Medulla oblongata (tissue), 1 donor: ENCODE results near the gene GPX4.

Experiments used
- DNase-seq: peaks from one replicate; pipeline ENCODE4 v3.0.0-alpha.2; 2015; ENCODE audit errors: extremely low spot score

The GPX4 gene

GRCh38 chr19:1103708-1104310 lies at the start of gene GPX4:
TSS of gene GPX4 (plus strand) at chr19:1103994. CDS start at chr19:1104044, 50 bp downstream.
- DNase-seq = peak; percentile 100

DNA sequence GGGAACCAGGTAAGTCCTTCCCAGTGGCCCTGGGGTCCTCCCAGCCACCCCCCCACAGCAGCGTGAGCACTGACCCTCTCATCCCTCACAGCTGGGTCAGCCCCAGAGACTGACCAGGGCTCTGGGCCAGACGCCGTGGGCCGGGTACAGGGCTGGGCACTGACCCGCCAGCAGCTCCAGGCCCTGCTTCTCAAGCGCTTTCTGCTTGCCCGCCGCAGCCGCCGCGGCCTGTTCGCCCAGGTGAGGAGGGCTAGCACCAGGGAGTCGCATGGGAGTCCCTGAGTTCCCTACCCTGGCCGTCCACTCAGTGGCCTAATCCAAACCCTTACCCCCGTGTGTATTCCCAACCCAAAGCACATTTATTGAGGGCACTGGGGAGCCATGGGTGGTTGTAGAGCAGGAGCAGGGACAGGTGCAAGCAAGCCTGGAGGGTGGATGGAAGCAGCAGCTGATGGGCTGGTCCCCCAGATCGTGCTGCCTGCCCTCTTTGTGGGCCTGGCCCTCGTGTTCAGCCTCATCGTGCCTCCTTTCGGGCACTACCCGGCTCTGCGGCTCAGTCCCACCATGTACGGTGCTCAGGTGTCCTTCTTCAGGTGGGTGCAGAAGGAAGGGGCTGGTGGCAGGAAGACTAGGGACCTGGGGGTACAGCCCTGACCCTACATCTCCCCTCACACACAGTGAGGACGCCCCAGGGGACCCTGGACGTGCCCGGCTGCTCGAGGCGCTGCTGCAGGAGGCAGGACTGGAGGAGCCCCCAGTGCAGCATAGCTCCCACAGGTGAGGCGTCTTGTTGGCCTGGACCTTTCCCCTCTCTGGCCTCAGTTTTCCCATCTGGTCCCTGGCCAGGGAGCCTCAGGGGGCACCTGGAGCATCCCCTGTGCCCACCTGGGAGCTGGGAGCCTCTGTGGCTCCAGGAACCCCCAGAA lies 49.4 kb upstream of the GPX4 start:
- no peak for DNase-seq

DNA sequence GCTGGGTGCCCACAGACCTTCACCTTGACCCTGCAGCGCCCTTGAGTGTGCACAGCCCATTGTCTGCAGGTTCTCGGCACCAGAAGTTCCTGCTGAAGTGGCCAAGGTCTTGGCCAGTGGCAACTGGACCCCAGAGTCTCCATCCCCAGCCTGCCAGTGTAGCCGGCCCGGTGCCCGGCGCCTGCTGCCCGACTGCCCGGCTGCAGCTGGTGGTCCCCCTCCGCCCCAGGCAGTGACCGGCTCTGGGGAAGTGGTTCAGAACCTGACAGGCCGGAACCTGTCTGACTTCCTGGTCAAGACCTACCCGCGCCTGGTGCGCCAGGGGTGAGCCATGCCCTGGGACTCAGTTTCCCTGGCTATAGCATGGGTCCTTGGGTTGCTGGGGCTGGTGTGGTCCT lies 48.8 kb upstream of the GPX4 start:
- DNase-seq = no peak

- DNase-seq = no peak
Measured at GRCh38 chr19:1055886-1056620, 47.7 kb upstream of the GPX4 start.

DNA sequence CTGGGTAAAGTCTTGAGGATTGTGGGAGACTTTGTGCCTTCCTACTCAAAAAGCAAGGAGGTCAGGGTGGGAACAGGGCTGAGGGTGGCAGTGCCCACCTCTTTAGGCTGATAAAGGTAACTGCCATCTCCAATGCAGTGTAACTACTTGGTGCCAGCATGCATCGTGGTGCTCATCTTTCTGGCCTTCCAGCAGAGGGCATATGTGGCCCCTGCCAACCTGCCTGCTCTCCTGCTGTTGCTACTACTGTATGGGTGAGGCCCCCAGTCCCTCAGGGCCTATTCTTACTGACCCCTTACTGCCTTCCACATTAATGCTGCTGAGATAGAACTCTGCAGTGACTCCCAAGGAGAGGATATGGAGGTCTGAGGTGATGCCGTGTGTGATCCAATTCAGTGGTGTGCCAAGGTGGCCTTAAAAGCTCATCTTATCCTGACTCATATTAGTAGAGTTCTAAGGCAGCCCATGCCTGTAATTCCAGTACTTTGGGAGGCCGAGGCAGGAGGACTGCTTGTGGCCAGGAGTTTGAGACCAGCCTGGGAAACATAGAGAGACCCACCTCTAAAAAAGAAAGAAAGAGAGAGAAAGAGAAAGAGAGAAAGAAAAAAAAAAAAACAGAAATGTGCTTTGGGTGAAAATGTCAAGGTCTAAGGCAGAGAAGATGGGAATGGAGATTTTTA lies 46.5 kb upstream of the GPX4 start:
- DNase-seq = no peak

DNA sequence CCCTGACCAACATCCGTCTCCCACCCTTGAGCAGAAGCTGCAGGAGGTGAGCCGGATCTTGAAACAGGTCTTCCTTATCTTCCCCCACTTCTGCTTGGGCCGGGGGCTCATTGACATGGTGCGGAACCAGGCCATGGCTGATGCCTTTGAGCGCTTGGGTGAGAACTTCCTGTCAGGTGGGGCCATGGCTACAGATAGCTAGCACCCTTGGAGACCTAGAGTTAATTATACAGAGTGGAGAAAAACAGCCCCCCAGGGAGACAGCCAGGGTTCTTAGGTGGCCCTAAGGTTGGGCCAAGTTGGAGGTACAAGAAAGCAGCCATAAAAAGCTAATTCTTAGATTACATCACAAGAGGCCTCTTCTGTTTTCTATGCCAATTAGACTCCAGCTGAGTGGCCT lies 45.7 kb upstream of the GPX4 start:
- DNase-seq = no peak

DNA sequence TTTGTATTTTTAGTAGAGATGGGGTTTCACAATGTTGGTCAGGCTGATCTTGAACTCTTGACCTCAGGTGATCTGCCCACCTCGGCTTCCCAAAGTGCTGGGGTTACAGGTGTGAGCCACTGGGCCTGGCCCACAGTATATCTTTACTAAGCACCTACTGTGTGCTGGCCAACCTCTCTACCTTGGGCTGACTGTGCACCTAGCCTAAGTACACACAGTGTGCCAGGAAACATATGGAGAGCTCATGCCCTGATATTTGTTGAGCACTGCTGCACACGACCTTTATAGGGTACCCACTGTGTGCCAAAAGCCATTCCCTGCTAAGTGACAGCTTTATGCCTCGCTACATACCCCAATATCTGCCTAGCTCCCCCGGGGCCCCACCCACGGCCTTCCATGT lies 43.1 kb upstream of the GPX4 start:
- no peak for DNase-seq

DNA sequence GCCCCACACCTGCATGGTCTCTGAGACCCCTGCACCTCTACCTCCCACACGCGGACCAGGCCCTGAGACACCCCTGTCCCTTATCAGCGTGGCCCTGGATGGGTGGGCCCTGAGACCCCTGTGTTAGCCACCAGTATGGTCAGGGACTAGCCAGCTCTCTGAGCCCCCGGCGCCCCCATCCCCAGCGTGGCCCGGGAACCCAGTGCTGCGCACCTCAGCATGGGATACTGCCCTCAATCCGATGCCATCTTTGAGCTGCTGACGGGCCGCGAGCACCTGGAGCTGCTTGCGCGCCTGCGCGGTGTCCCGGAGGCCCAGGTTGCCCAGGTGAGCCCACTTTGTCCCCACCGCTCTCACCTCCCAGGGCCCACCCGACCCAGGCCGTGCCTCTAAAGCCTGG lies 41.8 kb upstream of the GPX4 start:
- no peak for DNase-seq

- no peak for DNase-seq
Measured at GRCh38 chr19:1062387-1063029, 41.3 kb upstream of the GPX4 start.

- no peak for DNase-seq
Measured at GRCh38 chr19:1063030-1063908, 40.5 kb upstream of the GPX4 start.

DNA sequence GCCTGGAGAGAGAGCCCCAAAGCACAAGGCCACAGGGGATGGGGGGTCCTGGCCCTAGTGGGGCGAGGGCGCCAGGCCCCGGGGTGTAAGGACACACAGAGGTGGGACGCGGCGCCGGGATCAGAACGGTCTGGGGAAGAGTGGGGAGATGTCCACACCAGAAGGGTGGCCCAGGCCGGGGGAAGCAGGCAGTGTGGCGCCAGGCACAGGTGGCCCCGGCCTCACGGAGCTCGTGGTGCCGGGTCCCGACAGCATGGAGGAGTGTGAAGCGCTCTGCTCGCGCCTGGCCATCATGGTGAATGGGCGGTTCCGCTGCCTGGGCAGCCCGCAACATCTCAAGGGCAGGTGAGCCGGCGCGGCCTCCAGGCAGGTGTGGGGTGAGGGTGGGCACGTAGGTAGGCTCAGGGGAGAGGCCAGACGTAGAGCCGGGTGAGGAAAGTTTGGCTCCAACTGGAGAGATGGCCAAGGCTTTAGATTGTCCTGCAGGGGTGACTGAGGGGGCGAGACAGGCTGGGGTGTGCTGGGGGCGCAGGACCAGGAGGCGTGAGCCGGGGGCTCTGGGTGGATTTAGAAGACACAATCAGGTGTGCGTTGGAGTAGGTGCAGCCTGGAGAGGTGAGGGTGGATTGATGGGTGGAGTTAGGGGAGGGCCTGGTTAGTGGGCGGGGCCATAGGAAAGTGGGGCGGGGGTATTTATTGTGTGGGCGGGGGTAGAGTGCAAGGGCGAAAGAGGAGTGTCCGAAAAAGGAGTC lies 39.7 kb upstream of the GPX4 start:
- DNase-seq = no peak

- DNase-seq = no peak
Measured at GRCh38 chr19:1064661-1065605, 38.9 kb upstream of the GPX4 start.

- no peak for DNase-seq
Measured at GRCh38 chr19:1065606-1066109, 38.1 kb upstream of the GPX4 start.

DNA sequence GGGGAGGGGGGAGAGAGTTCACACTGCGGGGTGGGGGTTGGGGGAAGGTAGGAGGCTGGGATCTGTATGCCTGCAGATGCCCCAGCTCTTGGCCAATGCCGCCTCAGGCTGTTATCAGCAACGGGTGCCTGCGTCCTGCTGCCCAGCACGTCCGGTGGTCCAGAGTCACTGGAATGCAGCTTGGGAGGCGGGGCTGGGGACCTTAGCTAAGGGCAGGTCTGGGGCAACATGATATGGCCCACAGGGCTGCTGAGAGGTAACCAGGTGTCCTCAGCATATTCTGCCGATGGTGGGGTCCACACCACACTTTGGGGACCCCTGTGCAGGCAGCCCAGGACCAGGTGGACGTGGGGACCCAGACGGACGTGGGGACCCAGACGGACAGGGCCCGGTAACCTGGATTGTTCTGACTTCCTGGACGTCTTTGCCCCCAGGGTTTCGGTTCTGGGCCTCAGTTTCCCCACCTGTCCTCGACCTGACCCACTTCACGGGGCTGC lies 37.5 kb upstream of the GPX4 start:
- no peak for DNase-seq

GRCh38 chr19:1066748-1067340 lies 37.0 kb upstream of the GPX4 start, which contains the start of gene ARHGAP45:
TSS of gene ARHGAP45 (plus strand) at chr19:1067167. CDS start at chr19:1067406, 239 bp downstream.
- peak; percentile 24 for DNase-seq

- DNase-seq = no peak
Measured at GRCh38 chr19:1067341-1067957, 36.3 kb upstream of the GPX4 start.
